Brain microvascular endothelial cell (primary cell): ENCODE results near the gene SLC27A1.
A peak's percentile ranks its signal among the peaks of the same experiment; 100 is the strongest.

ENCODE experiments used
- DNase-seq: peaks from one replicate; pipeline ENCODE4 v3.0.0-alpha.2; 2020
- H3K27ac ChIP-seq: fragments of 250-450 bp; sonication (Bioruptor Pico); 2 replicates; pipeline ENCODE4 v1.5.1; 2020; ENCODE audit warnings: mild to moderate bottlenecking, moderate library complexity
- H3K27me3 ChIP-seq: fragments of 250-450 bp; sonication (Bioruptor Pico); replicated peaks from 2 replicates; pipeline ENCODE4 v1.5.1; 2020; ENCODE audit warnings: mild to moderate bottlenecking
- H3K36me3 ChIP-seq: fragments of 250-450 bp; sonication (Bioruptor Pico); replicated peaks from 2 replicates; pipeline ENCODE4 v1.5.1; 2020; ENCODE audit warnings: mild to moderate bottlenecking
- H3K4me3 ChIP-seq: 2 replicates; pipeline ENCODE4 v1.5.1; 2011; ENCODE audit warnings: low read depth, mild to moderate bottlenecking, control low read depth, low read length, moderate library complexity
- in situ Hi-C: cut with HindIII; loops from 2 replicates; pipeline ENCODE4 v1.10.0; 2017; ENCODE audit warnings: low sequenced_read_pairs, low pct_ligation_motif_present
- TF ChIP-seq, protein P1 (sequence below): IDR thresholded peaks from 2 replicates; pipeline ENCODE4 v1.5.1; 2011; ENCODE audit warnings: low read depth, mild to moderate bottlenecking, moderate library complexity, low read length, control low read depth, inconsistent platforms; ENCODE audit errors: missing control alignments

SLC27A1 gene

DNA sequence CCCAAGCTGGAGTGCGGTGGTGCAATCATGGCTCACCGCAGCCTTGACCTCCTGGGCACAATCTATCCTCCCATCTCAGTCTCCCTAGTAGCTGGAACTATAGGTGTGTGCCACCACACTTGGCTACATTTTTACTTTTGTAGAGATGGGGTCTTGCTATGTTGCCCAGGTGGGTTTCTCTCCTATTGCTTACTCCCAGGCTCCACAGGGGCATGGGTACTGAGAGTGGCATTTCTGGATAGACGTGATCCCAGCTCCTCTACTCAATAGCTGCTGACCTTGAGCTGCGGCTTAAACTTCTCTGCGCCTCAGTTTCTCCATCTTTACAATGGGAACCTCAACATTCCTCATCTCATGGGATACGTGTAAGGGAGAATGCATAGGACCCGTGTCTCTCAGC is 38.9 kb upstream of the SLC27A1 start:
- Histone ChIP-seq H3K27me3 (no peaks in the 10 kb centered on the region), H3K4me3 (no peak overlapping the region), H3K36me3 (no peaks in the 10 kb centered on the region), H3K27ac (no peak overlapping the region)
- no peak for DNase-seq
- TF ChIP-seq, protein P1, sequence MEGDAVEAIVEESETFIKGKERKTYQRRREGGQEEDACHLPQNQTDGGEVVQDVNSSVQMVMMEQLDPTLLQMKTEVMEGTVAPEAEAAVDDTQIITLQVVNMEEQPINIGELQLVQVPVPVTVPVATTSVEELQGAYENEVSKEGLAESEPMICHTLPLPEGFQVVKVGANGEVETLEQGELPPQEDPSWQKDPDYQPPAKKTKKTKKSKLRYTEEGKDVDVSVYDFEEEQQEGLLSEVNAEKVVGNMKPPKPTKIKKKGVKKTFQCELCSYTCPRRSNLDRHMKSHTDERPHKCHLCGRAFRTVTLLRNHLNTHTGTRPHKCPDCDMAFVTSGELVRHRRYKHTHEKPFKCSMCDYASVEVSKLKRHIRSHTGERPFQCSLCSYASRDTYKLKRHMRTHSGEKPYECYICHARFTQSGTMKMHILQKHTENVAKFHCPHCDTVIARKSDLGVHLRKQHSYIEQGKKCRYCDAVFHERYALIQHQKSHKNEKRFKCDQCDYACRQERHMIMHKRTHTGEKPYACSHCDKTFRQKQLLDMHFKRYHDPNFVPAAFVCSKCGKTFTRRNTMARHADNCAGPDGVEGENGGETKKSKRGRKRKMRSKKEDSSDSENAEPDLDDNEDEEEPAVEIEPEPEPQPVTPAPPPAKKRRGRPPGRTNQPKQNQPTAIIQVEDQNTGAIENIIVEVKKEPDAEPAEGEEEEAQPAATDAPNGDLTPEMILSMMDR, result no peak
- in situ Hi-C loops, result no loop called here

DNA sequence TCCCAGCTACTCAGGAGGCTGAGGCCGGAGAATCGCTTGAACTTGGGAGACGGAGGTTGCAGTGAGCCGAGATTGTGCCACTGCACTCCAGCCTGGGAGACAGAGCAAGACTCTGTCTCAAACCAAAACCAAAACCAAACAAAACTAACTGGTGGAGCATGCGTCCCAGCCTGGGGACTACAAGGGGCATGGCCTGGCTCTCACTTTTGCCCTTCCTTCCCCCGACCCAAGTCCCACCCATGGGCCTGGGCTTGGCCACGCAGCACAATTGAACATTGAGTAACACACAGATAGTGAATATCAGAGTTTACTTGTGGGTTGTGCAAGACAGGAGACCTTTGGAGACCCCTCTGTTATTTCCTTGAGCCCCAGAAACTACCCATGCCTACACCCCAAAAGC is 35.1 kb upstream of the SLC27A1 start:
- no peak overlapping the region for H3K27ac ChIP-seq
- in situ Hi-C loops, result no loop called here
- H3K27me3 ChIP-seq, result no peaks in the 10 kb centered on the region
- H3K4me3 ChIP-seq, result no peak overlapping the region
- H3K36me3 ChIP-seq, result no peaks in the 10 kb centered on the region
- DNase-seq, result no peak
- TF ChIP-seq, protein P1, result no peak

DNA sequence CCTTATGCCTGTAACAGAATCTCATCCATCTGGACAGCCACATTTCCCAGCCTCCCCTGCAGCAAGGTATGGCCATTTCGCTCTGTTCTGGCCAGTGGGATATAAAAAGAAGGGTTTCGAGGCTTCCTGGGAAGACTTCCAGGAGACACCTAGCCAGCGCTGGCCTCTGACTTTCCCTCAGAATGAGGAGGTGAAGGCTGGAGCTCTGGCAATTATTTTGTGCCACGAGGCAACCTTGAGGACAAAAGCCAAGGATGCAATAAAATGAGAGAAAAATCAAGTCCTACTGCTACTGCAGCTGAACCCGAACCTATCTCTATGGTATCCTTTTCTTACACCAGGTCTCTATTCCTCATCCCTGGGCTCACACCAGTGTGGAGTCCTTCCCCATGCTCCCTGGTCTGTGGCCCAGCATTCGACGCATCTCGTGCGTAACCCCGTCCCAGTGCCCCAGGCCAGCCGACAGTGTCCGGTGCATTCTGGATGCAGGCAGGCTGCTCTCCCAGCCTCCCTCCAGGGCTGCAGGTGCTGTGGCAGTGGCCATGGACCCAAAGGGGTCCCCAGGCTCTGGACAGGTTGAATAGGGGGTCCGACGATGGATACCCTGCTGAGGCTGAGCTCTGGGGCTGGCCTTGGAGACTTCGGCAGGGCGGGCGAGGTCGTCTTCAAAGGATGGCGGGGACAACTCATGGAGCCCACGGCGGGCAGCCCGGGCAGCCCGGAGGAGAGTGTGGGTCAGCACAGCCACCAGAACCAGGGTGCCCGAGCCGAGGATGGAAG is 34.0 kb upstream of the SLC27A1 start:
- no peaks in the 10 kb centered on the region for H3K27me3 ChIP-seq
- in situ Hi-C loops, result no loop called here
- TF ChIP-seq, protein P1, result no peak
- H3K4me3 ChIP-seq, result no peak overlapping the region
- H3K27ac ChIP-seq, result no peak overlapping the region
- no peak for DNase-seq
- no peaks in the 10 kb centered on the region for H3K36me3 ChIP-seq

DNA sequence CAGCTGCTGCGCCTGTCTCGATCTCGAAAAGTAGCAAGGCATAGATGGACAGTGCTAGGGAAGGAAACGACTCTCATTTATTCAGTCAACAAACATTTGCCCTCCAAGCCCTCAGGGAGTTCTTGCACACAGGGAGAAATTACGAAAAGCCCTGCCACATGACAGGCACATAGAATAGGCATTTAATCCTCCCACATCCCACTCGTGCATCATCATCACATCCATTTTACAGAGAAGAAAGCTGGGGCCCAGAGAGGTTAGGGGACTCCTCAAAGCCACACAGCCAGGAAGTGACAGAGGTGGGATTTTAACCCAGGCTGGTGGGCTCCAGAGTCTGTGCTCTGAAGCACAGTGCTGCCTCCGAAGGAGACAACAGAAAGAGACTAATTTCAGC is 33.5 kb upstream of the SLC27A1 start:
- Histone ChIP-seq H3K36me3 (no peaks in the 10 kb centered on the region), H3K27ac (no peak overlapping the region), H3K27me3 (no peaks in the 10 kb centered on the region), H3K4me3 (no peak overlapping the region)
- in situ Hi-C loops, result no loop called here
- TF ChIP-seq, protein P1, result no peak
- DNase-seq, result no peak

DNA sequence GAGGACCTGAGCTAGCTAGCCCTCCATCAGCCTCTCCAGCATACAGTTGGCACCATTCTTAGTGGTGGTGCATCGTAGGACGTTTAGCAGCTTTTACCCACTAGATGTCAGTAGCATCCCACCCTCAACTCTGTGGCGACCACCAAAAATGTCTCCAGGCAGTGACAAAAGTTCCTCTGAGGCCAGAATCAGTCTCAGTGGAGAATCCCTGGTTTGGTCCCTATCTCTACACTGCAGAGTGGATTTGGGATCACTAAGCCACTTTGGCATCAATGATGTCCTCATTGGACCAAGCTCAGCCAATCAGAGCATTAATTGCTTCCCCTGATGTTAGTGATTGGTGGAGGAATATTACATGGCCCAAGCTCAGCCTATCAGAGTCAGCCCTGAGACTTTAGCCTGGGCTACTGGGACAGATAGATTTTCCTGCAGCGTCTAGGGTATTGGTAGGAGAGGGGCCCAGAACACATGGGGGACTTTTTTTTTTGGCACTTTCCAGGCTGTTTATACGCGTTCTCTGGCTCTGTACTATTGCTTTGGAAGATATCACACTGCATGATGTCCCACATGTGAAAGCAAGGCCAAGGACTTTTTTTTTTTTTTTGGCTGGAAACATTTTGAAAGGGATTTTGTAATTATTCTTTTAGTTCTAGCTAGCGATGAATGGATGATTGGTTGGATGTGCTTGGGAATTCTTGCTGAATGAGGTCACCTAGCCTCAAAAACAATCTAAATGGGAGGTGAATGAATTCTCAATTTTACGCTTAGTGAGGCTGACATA is 28.9 kb upstream of the SLC27A1 start:
- TF ChIP-seq, protein P1, result peak; percentile 70
- no peak overlapping the region for H3K27ac ChIP-seq
- H3K4me3 ChIP-seq, result no peak overlapping the region
- in situ Hi-C loops, result no loop called here
- no peaks in the 10 kb centered on the region for H3K27me3 ChIP-seq
- DNase-seq, result no peak
- H3K36me3 ChIP-seq, result no peaks in the 10 kb centered on the region
